ENCODE data around the gene EMILIN1. TPM values are rescaled to one million over a fixed set of nuclear protein-coding genes. Genes with fewer than 3 reads are reported as not detected.

EMILIN1 gene
- total RNA-seq, 2 experiments from 2014 or later, result 0.40 to 0.46 TPM

DNA sequence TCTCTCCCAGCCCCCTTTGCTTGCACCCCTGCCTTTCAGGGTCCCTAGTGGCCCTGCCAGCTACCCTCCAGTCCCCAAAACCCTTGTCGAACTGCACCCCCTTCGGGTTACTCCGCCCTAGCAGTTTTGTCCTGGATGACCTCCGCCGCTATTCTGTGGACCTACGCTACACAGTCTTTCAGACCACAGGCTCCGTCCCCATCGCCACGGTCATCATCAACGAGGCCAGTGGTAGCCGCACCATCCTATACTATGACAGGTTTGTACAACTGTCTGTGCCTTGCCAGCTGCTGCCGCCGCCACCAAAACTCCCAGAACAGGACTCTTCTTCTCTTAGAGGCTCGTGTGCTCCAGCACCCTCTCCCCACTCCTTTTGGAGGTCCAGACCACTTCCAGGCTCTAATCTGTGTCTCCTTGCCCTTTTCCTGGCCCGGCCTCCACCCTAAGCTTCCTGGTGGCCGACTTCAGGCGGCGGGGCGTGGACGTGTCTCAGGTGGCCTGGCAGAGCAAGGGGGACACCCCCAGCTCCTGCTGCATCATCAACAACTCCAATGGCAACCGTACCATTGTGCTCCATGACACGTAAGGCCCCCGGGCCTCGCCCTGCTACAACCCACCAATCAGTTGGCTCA, 16.1 kb downstream of the EMILIN1 start:
- intact Hi-C loops (cut with DNase I, micrococcal nuclease), result no loop called here

DNA sequence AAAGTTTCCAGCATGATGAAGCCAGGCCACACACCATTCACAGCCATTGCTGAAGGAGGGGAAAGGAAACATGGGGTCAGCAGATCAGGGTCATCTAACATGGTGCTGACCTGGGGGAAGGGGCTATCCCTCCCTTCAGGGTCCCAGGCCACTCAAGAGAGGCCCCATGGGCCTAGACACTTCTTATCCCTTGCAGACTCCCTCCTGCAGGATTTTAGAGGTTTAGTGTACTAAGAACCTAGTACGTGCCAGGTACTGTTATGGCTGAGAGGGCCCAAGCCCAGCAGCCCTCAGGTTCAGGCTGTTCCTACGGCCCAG, 17.0 kb downstream of the EMILIN1 start:
- ChIA-PET POLR2A (no interaction called here), CTCF (interaction anchor here (0.6 to 2.7 kb wide), 5 partner anchors 8 to 184 kb away, joined by 3 to 18 read pairs (median 4); partner anchors contain the start of genes KHK and OST4)
- ATAC-seq (no peak), DNase-seq (no peak)
- Mint-ChIP-seq H3K9me3 (ENCODE audit: low read depth) (no peaks in the 10 kb centered on the region), H3K27ac (no peak overlapping the region), H3K27me3 (no peaks in the 10 kb centered on the region), H3K4me1 (peaks cover 10% of the 10 kb centered on the region), H3K36me3 (ENCODE audit: low read depth) (peaks cover 6% of the 10 kb centered on the region), H3K4me3 (no peak overlapping the region)
- intact Hi-C loops (cut with DNase I, micrococcal nuclease), result loop anchor here in 1 of 2 experiments (5.0 kb wide), 3 partner anchors 97 to 207 kb away; partner anchors contain the start of genes ATRAID and SLC5A6

More for the DNA sequence above, 16.1 kb downstream of the EMILIN1 start:
- Mint-ChIP-seq H3K27me3 (no peaks in the 10 kb centered on the region), H3K36me3 (ENCODE audit: low read depth) (peaks cover 2% of the 10 kb centered on the region), H3K27ac (no peak overlapping the region), H3K4me1 (peaks cover 12% of the 10 kb centered on the region), H3K9me3 (ENCODE audit: low read depth) (no peaks in the 10 kb centered on the region), H3K4me3 (no peak overlapping the region)
- ChIA-PET POLR2A (interaction anchor here (0.6 kb wide), 1 partner anchor 142 kb away, joined by 3 read pairs; no protein-coding TSS in a partner anchor), CTCF (interaction anchor here (0.6 to 2.7 kb wide), 4 partner anchors 13 to 202 kb away, joined by 3 to 18 read pairs (median 5); no protein-coding TSS in a partner anchor)
- ATAC-seq (no peak), DNase-seq (no peak)

DNA sequence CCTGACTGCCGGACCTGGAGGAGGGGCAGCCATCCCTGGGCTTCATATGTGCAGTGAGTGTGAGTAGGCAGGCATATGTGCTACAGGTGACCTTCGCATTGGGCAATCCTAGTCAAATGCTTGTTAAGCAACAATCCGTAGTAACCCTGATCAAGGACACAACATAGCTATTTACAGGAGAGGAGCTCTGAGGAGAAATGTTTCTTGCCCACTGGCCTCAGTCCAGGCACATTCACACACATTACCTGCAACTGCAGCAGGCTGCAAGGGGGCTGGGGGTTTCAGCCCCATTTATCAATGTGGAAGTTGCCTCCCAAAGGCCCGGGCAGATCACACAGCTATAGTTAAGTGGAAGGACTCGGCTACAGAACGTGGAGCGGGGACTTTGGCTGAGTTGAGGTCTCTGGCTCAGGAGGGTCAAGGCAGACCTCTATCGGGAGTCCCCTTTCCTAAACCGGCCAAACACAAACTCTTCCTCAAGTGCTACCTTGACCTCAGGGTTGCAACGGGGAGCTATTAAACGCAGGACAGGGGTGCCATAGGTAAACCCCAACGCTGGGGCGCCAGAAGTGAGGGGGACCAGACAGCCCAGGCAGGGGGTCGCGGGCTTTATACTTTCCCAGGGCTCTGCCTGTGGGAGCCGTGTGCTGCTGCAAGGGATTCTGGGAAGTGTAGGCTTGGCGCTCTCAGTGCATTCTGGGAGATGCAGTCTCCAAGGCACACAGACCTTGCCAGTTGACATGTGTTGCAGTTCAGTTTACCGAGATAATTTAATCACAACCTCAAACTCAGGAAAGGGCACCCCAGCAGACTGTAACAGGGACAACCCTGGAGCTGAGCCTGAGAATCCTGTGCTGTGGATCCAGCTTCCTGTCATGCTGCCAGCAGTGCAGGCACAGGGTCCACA, 17.6 kb downstream of the EMILIN1 start:
- DNase-seq (peak; percentile 72), ATAC-seq (peak; percentile 98)
- H3K4me3 Mint-ChIP-seq, result peak overlapping the region; percentile 35
- H3K4me1 Mint-ChIP-seq, result peaks cover 10% of the 10 kb centered on the region
- ChIA-PET POLR2A (no interaction called here), CTCF (interaction anchor here (0.6 to 2.7 kb wide), 11 partner anchors 9 to 227 kb away, joined by 3 to 18 read pairs (median 3); partner anchors contain the start of genes KHK and OST4)
- intact Hi-C loops (cut with DNase I, micrococcal nuclease), result loop anchor here (1.0 to 5.0 kb wide), 4 partner anchors 96 to 206 kb away; partner anchors contain the start of genes ATRAID (in 2 of the 2) and SLC5A6 (in 2 of the 2)
- H3K27ac Mint-ChIP-seq, result peak overlapping the region; percentile 30
- peaks cover 6% of the 10 kb centered on the region for H3K36me3 Mint-ChIP-seq (ENCODE audit: low read depth)
- H3K27me3 Mint-ChIP-seq, result no peaks in the 10 kb centered on the region
- H3K9me3 Mint-ChIP-seq (ENCODE audit: low read depth), result no peaks in the 10 kb centered on the region

DNA sequence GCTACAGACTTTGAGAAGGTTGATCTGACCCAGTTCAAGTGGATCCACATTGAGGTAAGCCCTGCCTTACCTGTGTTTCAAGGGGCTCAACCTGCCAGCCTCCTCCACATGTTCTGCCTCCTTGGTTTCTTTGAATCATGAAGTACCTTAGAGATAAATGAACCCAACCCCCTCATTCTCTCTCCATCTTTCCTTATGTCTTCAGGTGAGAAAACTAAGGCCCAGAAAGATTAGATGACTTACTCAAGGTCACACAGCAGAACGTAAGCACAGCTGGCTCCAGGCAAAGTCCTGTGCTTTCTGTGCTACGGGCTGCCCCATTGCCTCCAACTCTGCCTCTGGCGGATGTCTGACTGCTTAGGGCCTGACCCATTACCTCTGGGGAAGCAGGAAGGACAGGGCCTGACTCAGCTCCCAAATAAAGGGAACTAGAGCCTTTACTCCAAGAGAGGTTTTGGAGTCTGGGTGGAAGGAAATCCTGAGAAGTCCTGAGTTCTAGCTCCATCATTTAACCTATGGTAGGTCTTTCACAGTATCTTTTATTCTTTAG, 18.4 kb downstream of the EMILIN1 start:
- DNase-seq (no peak), ATAC-seq (no peak)
- ChIA-PET POLR2A (interaction anchor here (0.6 kb wide), 1 partner anchor 95 kb away, joined by 4 read pairs; no protein-coding TSS in a partner anchor), CTCF (interaction anchor here (0.6 to 2.7 kb wide), 10 partner anchors 10 to 207 kb away, joined by 3 to 18 read pairs (median 4); partner anchors contain the start of gene KHK)
- H3K4me3 Mint-ChIP-seq, result no peak overlapping the region
- peaks cover 10% of the 10 kb centered on the region for H3K4me1 Mint-ChIP-seq
- no peak overlapping the region for H3K27ac Mint-ChIP-seq
- H3K27me3 Mint-ChIP-seq, result no peaks in the 10 kb centered on the region
- no peaks in the 10 kb centered on the region for H3K9me3 Mint-ChIP-seq (ENCODE audit: low read depth)
- H3K36me3 Mint-ChIP-seq (ENCODE audit: low read depth), result peaks cover 6% of the 10 kb centered on the region
- intact Hi-C loops (cut with DNase I, micrococcal nuclease), result loop anchor here (1.0 to 5.0 kb wide), 4 partner anchors 95 to 205 kb away; partner anchors contain the start of genes ATRAID (in 2 of the 2) and SLC5A6 (in 2 of the 2)

DNA sequence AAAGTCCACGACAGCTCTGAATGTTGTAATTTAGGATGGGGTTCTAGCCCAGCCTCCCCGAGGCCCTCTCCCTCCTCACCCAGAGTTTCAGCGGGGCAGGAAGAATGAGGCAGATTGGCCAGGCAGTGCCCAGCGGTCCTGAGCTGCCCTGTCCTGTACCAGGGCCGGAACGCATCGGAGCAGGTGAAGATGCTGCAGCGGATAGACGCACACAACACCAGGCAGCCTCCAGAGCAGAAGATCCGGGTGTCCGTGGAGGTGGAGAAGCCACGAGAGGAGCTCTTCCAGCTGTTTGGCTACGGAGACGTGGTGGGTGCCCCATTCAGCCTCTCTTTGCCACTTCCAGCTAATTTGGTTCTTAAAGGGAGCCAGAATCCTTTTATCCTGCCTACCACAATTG, 18.9 kb downstream of the EMILIN1 start:
- H3K4me3 Mint-ChIP-seq, result no peak overlapping the region
- no peak for DNase-seq
- H3K27me3 Mint-ChIP-seq, result no peaks in the 10 kb centered on the region
- no peak for ATAC-seq
- no peak overlapping the region for H3K27ac Mint-ChIP-seq
- intact Hi-C loops (cut with DNase I, micrococcal nuclease), result loop anchor here in 1 of 2 experiments (5.0 kb wide), 3 partner anchors 95 to 205 kb away; partner anchors contain the start of genes ATRAID and SLC5A6
- CTCF ChIA-PET, result interaction anchor here (1.0 to 4.1 kb wide), 10 partner anchors 10 to 206 kb away, joined by 3 to 23 read pairs (median 6); partner anchors contain the start of genes KHK and TRIM54
- H3K36me3 Mint-ChIP-seq (ENCODE audit: low read depth), result peaks cover 6% of the 10 kb centered on the region
- peaks cover 10% of the 10 kb centered on the region for H3K4me1 Mint-ChIP-seq
- no peaks in the 10 kb centered on the region for H3K9me3 Mint-ChIP-seq (ENCODE audit: low read depth)
- POLR2A ChIA-PET, result no interaction called here

DNA sequence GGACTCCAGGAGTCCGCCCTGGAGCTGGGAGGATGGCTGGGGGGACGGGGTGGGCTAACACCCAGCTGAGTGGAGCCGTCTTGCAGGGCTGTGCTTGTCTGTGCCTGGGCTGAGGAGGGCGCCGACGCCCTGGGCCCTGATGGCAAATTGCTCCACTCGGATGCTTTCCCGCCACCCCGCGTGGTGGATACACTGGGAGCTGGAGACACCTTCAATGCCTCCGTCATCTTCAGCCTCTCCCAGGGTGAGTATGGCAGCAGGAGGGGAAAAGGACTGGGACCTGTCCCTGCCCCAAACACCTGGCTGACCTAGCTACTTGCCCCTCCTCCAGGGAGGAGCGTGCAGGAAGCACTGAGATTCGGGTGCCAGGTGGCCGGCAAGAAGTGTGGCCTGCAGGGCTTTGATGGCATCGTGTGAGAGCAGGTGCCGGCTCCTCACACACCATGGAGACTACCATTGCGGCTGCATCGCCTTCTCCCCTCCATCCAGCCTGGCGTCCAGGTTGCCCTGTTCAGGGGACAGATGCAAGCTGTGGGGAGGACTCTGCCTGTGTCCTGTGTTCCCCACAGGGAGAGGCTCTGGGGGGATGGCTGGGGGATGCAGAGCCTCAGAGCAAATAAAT, 21.0 kb downstream of the EMILIN1 start:
- Mint-ChIP-seq H3K27me3 (no peaks in the 10 kb centered on the region), H3K27ac (no peak overlapping the region), H3K4me3 (no peak overlapping the region), H3K9me3 (ENCODE audit: low read depth) (no peaks in the 10 kb centered on the region), H3K4me1 (peaks cover 10% of the 10 kb centered on the region), H3K36me3 (ENCODE audit: low read depth) (peaks cover 6% of the 10 kb centered on the region)
- ChIA-PET POLR2A (no interaction called here), CTCF (interaction anchor here (0.5 to 4.1 kb wide), 16 partner anchors 10 to 204 kb away, joined by 3 to 23 read pairs (median 3); partner anchors contain the start of genes CAD, KHK, TCF23 and TRIM54)
- intact Hi-C loops (cut with DNase I, micrococcal nuclease), result loop anchor here in 1 of 2 experiments (5.0 kb wide), 3 partner anchors 93 to 203 kb away; partner anchors contain the start of genes ATRAID and SLC5A6
- DNase-seq (no peak), ATAC-seq (no peak)

DNA sequence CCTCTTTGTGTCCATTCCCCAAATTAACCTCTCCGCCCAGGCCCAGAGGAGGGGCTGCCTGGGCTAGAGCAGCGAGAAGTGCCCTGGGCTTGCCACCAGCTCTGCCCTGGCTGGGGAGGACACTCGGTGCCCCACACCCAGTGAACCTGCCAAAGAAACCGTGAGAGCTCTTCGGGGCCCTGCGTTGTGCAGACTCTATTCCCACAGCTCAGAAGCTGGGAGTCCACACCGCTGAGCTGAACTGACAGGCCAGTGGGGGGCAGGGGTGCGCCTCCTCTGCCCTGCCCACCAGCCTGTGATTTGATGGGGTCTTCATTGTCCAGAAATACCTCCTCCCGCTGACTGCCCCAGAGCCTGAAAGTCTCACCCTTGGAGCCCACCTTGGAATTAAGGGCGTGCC, 21.6 kb downstream of the EMILIN1 start:
- no peaks in the 10 kb centered on the region for H3K27me3 Mint-ChIP-seq
- no peaks in the 10 kb centered on the region for H3K9me3 Mint-ChIP-seq (ENCODE audit: low read depth)
- H3K27ac Mint-ChIP-seq, result no peak overlapping the region
- peaks cover 6% of the 10 kb centered on the region for H3K36me3 Mint-ChIP-seq (ENCODE audit: low read depth)
- ATAC-seq, result no peak
- DNase-seq, result no peak
- no peak overlapping the region for H3K4me3 Mint-ChIP-seq
- ChIA-PET POLR2A (no interaction called here), CTCF (interaction anchor here (0.7 to 4.1 kb wide), 10 partner anchors 10 to 203 kb away, joined by 3 to 23 read pairs (median 3); partner anchors contain the start of genes KHK, TCF23 and TRIM54)
- peaks cover 10% of the 10 kb centered on the region for H3K4me1 Mint-ChIP-seq
- intact Hi-C loops (cut with DNase I, micrococcal nuclease), result no loop called here

DNA sequence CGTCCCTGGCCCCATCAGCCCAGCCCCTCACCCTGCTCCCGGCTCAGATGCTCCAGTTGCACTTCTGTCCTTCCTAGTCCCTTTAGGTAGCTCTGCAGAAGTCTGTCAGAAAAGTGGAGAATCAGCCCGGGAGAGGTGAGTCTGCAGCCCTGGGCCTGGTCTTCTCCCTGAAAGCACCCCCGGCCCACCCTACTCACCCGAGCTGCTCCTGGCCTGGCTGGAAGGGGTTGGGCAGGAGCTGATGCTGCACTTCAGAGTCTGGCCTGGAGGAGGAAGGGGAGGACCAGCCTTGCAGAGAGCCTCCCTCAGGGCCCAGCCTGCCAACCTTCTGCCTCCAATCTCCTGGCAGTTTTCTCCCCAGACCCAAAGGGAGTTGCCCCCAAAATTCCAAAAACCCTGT, 23.9 kb downstream of the EMILIN1 start:
- no peak overlapping the region for H3K4me3 Mint-ChIP-seq
- POLR2A ChIA-PET, result no interaction called here
- no peak for ATAC-seq
- DNase-seq, result no peak
- H3K27me3 Mint-ChIP-seq, result peaks cover 2% of the 10 kb centered on the region
- peaks cover 6% of the 10 kb centered on the region for H3K36me3 Mint-ChIP-seq (ENCODE audit: low read depth)
- H3K9me3 Mint-ChIP-seq (ENCODE audit: low read depth), result no peaks in the 10 kb centered on the region
- intact Hi-C loops (cut with DNase I, micrococcal nuclease), result no loop called here
- CTCF ChIA-PET, result interaction anchor here (0.6 to 1.3 kb wide), 3 partner anchors 15 to 27 kb away, joined by 3 to 4 read pairs (median 3); partner anchors contain the start of gene ABHD1
- H3K4me1 Mint-ChIP-seq, result no peaks in the 10 kb centered on the region
- no peak overlapping the region for H3K27ac Mint-ChIP-seq

DNA sequence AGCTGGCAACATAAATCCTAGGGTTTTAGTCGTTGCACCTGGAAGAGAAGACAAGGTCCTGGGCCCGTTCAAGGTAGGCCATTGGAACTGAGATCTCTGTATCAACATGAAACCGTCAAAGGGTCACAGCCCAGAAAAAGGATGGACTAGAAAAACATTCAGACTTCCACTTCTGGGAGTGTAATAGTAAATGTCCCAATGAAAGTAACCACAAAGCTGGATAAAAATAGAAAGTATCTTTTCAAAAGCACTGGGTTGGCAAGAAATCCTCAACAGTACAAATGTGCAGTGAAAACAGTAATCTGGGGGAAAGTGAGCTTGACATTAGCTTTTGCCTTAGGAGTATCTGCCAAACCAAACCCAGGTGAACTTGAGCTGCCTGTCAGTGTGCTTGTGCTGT, 27.6 kb downstream of the EMILIN1 start:
- ChIA-PET CTCF (interaction anchor here (0.6 to 1.1 kb wide), 2 partner anchors 36 to 358 kb away, joined by 3 to 5 read pairs; no protein-coding TSS in a partner anchor), POLR2A (no interaction called here)
- Mint-ChIP-seq H3K9me3 (ENCODE audit: low read depth) (no peaks in the 10 kb centered on the region), H3K4me1 (no peaks in the 10 kb centered on the region), H3K36me3 (ENCODE audit: low read depth) (no peaks in the 10 kb centered on the region), H3K27ac (no peak overlapping the region), H3K27me3 (peaks cover 5% of the 10 kb centered on the region), H3K4me3 (no peak overlapping the region)
- intact Hi-C loops (cut with DNase I, micrococcal nuclease), result no loop called here
- no peak for DNase-seq
- ATAC-seq, result no peak

DNA sequence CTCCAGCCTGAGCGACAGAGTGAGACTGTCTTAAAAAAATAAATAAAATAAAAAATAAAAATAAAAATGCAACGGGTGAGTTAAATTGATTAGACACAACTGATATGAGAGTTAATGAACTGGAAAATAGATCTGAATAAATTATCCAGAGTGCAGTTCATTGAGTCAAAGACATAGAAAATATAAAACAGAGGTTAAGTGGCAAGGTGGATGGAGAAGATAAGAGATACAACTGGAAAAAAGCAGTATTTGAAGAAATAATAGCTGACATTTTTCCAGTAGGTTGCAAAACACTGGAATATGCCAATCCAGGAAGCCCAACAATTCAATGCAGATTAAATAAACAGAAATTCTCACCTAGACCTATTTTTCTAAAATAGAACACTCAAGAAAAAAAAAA, 29.8 kb downstream of the EMILIN1 start:
- Mint-ChIP-seq H3K4me3 (no peak overlapping the region), H3K36me3 (ENCODE audit: low read depth) (no peaks in the 10 kb centered on the region), H3K27ac (no peak overlapping the region), H3K4me1 (no peaks in the 10 kb centered on the region), H3K27me3 (peaks cover 5% of the 10 kb centered on the region), H3K9me3 (ENCODE audit: low read depth) (no peaks in the 10 kb centered on the region)
- CTCF ChIA-PET, result interaction anchor here (0.6 to 0.9 kb wide), 3 partner anchors 10 to 139 kb away, joined by 3 to 4 read pairs (median 3); no protein-coding TSS in a partner anchor
- POLR2A ChIA-PET, result no interaction called here
- ATAC-seq (no peak), DNase-seq (no peak)
- intact Hi-C loops (cut with DNase I, micrococcal nuclease), result no loop called here

Measured in activated CD4-positive, alpha-beta T cell treated with anti-CD3 and anti-CD28 coated beads for 36 hours (primary cell).